Activated CD8-positive, alpha-beta T cell treated with anti-CD3 and anti-CD28 coated beads for 36 hours (primary cell): Measurements from ENCODE around the gene INS. TPM values are rescaled to one million over a fixed set of nuclear protein-coding genes. Genes with fewer than 3 reads are reported as not detected.

Source experiments
- ATAC-seq: fragments of 200-7000 bp; cut with Tn5 transposase; one replicate; pipeline ENCODE4 v1.10.0; 2021; ENCODE audit warnings: mild to moderate bottlenecking, moderate library complexity
- CTCF ChIA-PET: fragments of 350-600 bp; sonication (Branson Sonifier 250); formaldehyde crosslinking; loops from one replicate; lab custom pipeline; 2021; ENCODE audit warnings: antibody characterized with exemption; lab: Charles Lee
- POLR2A ChIA-PET: fragments of 350-600 bp; sonication (Branson Sonifier 250); formaldehyde crosslinking; loops from one replicate; lab custom pipeline; 2021; ENCODE audit warnings: antibody characterized with exemption; lab: Charles Lee
- DNase-seq: peaks from one replicate; pipeline ENCODE4 v3.0.0-alpha.2; 2020
- H3K27ac Mint-ChIP-seq: one replicate; pipeline ENCODE4 v1.8.0; 2021; ENCODE audit warnings: mild to moderate bottlenecking, mixed read lengths
- H3K27me3 Mint-ChIP-seq: one replicate; pipeline ENCODE4 v1.8.0; 2021; ENCODE audit warnings: mixed read lengths
- H3K36me3 Mint-ChIP-seq: one replicate; pipeline ENCODE4 v1.8.0; 2021; ENCODE audit warnings: low read depth, mixed read lengths
- H3K4me1 Mint-ChIP-seq: one replicate; pipeline ENCODE4 v1.8.0; 2021; ENCODE audit warnings: low read depth, mixed read lengths
- H3K4me3 Mint-ChIP-seq: one replicate; pipeline ENCODE4 v1.8.0; 2021; ENCODE audit warnings: mild to moderate bottlenecking, moderate library complexity, mixed read lengths
- H3K9me3 Mint-ChIP-seq: one replicate; pipeline ENCODE4 v1.8.0; 2021; ENCODE audit warnings: mixed read lengths
- intact Hi-C: fragments of 100-400 bp; cut with micrococcal nuclease; formaldehyde crosslinking; loops from one replicate; pipeline ENCODE4 v1.10.0; 2022
- total RNA-seq, 2 experiments: library from RNA; stranded (reverse); gene quantifications; one replicate each; pipeline ENCODE4 v1.2.3, GENCODE V29; 2021
- TF ChIP-seq, protein P1 (sequence below): fragments of 200-600 bp; IDR thresholded peaks from one replicate; pipeline ENCODE4 v1.8.0; 2022; ENCODE audit warnings: antibody characterized with exemption, mild to moderate bottlenecking

The INS gene
- total RNA-seq, 2 experiments from 2014 or later, result not detected

DNA sequence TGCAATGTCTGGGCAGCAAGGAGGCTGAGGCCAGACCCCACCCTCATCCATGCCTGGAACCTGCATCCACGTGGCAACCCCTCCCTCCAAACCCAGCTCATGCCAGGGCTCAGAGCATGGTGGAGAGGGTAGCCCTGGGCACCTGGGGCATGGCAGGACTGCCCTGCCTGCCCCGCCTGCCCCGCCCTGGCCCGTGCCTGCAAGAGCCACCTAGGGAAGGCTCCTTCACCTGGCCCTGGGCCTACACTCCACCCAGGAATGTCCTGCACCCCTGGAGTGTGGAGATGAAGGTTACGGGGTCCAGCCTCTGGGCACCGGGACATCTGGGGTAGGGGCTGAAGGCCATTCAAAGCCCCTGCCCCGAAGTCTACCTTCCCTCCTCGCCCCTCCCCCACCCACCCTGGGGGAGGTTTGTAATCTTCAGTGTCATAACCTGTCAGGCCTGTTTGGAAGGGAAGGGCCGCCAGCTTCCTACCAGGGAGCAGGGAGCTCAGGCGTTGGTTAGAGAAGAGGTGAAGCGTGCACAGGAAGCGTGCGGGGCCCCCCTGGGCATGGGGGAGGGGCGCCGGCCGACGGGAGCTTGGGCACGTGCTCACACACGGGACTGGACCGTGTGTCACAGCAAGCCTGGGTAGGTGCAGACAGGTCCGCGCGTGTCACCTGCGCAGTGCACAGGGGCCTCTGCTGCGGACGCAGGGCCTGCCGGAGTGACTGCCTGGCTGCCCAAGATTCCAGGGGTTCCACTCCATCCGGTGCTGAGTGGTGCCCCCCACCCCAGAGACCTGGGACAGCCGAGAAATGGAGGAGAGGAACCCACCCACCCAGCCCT is 41.3 kb upstream of the INS start:
- H3K36me3 Mint-ChIP-seq, result no peaks in the 10 kb centered on the region
- no peaks in the 10 kb centered on the region for H3K4me1 Mint-ChIP-seq
- intact Hi-C loops, result no loop called here
- H3K27me3 Mint-ChIP-seq, result no peaks in the 10 kb centered on the region
- DNase-seq (no peak), ATAC-seq (no peak)
- ChIA-PET CTCF (interaction anchor here (2.2 to 3.6 kb wide), 2 partner anchors 8 to 218 kb away, joined by 9 to 17 read pairs; no protein-coding TSS in a partner anchor), POLR2A (interaction anchor here (1.2 kb wide), 1 partner anchor 303 kb away, joined by 3 read pairs; no protein-coding TSS in a partner anchor)
- no peak overlapping the region for H3K27ac Mint-ChIP-seq
- no peak overlapping the region for H3K4me3 Mint-ChIP-seq
- TF ChIP-seq, protein P1, sequence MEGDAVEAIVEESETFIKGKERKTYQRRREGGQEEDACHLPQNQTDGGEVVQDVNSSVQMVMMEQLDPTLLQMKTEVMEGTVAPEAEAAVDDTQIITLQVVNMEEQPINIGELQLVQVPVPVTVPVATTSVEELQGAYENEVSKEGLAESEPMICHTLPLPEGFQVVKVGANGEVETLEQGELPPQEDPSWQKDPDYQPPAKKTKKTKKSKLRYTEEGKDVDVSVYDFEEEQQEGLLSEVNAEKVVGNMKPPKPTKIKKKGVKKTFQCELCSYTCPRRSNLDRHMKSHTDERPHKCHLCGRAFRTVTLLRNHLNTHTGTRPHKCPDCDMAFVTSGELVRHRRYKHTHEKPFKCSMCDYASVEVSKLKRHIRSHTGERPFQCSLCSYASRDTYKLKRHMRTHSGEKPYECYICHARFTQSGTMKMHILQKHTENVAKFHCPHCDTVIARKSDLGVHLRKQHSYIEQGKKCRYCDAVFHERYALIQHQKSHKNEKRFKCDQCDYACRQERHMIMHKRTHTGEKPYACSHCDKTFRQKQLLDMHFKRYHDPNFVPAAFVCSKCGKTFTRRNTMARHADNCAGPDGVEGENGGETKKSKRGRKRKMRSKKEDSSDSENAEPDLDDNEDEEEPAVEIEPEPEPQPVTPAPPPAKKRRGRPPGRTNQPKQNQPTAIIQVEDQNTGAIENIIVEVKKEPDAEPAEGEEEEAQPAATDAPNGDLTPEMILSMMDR, result no peak
- H3K9me3 Mint-ChIP-seq, result no peaks in the 10 kb centered on the region

DNA sequence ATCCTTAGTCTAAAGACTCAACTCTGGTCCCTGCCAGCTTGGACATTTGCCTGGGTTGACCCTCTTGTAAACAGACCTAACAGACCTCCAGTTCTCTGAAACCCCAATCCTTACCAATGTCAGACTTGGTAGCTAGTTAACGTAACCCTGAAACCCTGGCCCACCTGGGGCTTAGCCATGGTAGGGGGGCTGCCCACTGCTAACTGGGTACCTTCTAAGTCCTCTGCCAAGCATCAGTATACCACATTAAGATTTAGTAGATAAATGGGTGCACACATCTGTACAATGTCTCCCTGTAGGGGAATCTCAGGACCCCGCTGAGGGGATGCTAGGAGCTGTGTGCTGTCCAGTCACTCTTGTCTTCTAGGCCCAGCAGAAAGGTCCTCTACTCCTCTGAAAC is 40.5 kb upstream of the INS start:
- Mint-ChIP-seq H3K27ac (no peak overlapping the region), H3K4me1 (peaks cover 3% of the 10 kb centered on the region), H3K27me3 (peaks cover 4% of the 10 kb centered on the region), H3K36me3 (no peaks in the 10 kb centered on the region), H3K9me3 (no peaks in the 10 kb centered on the region), H3K4me3 (no peak overlapping the region)
- ChIA-PET CTCF (interaction anchor here (3.6 kb wide), 1 partner anchor 218 kb away, joined by 17 read pairs; no protein-coding TSS in a partner anchor), POLR2A (no interaction called here)
- DNase-seq, result no peak
- no peak for ATAC-seq
- TF ChIP-seq, protein P1, result no peak
- intact Hi-C loops, result no loop called here

DNA sequence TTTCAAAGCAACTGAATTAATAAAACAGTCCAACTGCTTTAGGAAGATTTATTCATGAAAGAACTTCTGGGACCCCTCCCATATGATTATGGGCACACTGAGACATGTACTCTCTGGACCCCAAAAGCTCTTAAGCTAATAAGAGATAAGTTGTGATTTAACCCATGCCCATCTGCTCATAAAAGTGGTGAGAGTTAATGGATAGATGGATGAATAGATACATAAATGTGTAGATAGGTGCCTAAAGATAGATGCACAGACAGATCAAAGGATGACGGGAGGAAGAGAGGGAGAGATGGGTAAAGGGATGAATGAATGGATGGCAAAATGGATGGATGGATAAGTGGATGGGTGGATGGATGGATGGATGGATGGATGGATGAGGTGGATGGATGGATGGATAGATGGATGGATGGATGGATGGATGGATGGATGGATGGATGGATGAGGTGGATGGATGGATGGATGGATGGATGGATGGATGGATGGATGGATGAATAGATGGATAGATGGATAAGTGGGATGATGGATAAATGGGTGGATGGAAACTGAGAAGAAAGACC is 40.0 kb upstream of the INS start:
- H3K4me3 Mint-ChIP-seq, result no peak overlapping the region
- intact Hi-C loops, result no loop called here
- no peaks in the 10 kb centered on the region for H3K9me3 Mint-ChIP-seq
- H3K27me3 Mint-ChIP-seq, result peaks cover 9% of the 10 kb centered on the region
- no peaks in the 10 kb centered on the region for H3K36me3 Mint-ChIP-seq
- POLR2A ChIA-PET, result no interaction called here
- H3K27ac Mint-ChIP-seq, result no peak overlapping the region
- TF ChIP-seq, protein P1, result no peak
- CTCF ChIA-PET, result interaction anchor here (3.6 to 3.8 kb wide), 2 partner anchors 99 to 219 kb away, joined by 17 to 52 read pairs; partner anchors contain the start of genes C11orf21 and TSPAN32
- no peak for ATAC-seq
- no peak for DNase-seq
- H3K4me1 Mint-ChIP-seq, result peaks cover 3% of the 10 kb centered on the region

DNA sequence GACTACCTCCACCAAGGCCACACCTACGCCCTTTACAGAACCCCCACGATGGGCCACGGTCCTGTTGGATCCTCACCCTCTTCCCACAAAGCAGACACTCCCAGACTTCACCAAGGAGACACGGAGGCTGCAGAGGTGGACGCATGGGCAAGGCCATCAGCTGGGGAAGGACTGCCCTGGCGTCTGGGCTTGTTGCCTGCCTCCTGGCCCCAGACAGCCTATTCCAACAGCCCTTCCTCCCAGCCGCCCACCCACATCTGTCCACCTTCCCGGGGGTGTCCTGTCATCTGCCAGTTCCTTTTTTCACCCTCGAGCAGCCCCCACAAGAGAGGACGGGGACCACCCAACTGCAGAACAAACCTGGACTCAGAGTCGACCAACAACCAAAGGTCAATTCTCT is 39.5 kb upstream of the INS start:
- DNase-seq (no peak), ATAC-seq (no peak)
- no peaks in the 10 kb centered on the region for H3K9me3 Mint-ChIP-seq
- H3K27ac Mint-ChIP-seq, result no peak overlapping the region
- H3K4me1 Mint-ChIP-seq, result peaks cover 3% of the 10 kb centered on the region
- ChIA-PET CTCF (interaction anchor here (3.6 to 3.9 kb wide), 3 partner anchors 100 to 219 kb away, joined by 17 to 52 read pairs (median 25); partner anchors contain the start of genes C11orf21 and TSPAN32), POLR2A (interaction anchor here (1.4 kb wide), 1 partner anchor 104 kb away, joined by 3 read pairs; no protein-coding TSS in a partner anchor)
- peaks cover 9% of the 10 kb centered on the region for H3K27me3 Mint-ChIP-seq
- intact Hi-C loops, result no loop called here
- TF ChIP-seq, protein P1, result no peak
- H3K36me3 Mint-ChIP-seq, result no peaks in the 10 kb centered on the region
- H3K4me3 Mint-ChIP-seq, result no peak overlapping the region
